PC-3 (cell line): Measurements from ENCODE around the gene KRTAP10-5.

Experiments
- CTCF ChIP-seq: fragments of 300-600 bp; sonication (generic); conservative IDR thresholded peaks from 2 replicates; pipeline ENCODE4 v1.5.1; 2017; ENCODE audit warnings: antibody characterized with exemption, low read depth, mild to moderate bottlenecking, low read length
- EZH2phosphoT487 ChIP-seq: fragments of 300-600 bp; sonication (generic); IDR thresholded peaks from 2 replicates; pipeline ENCODE4 v1.6.1; 2018; ENCODE audit warnings: mild to moderate bottlenecking, antibody characterized with exemption, low read length, borderline replicate concordance

DNA sequence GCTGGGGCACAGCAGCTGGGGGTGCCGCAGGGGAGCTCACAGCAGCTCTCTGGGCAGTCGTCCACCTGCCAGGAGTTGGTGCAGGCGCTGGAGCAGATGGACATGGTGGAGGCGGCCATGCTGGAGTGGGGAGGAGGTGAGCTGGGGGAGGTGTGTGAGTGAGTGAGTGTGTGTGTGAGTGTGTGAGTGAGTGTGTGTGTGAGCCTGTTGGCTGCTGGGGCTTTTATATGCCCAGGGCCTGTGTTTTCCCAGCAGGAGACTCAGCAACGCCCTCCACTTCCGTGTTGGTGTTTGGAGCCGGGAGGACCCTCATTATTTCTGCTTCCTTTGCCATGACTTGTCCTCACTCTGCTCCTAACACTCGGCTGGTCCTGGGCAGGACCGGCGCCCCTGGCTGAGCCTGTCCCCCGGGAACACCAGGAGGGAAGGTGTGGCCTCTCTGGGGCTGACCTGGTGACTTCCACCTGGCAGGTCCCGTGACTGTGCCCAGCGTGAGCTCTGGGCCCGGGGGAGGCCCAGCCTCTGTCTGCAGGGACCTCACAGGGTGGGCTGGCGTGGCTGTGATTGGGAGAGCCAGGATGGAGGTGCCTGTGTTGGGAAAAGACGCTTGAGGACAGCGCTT lies 29.0 kb downstream of the KRTAP10-5 start, which contains the start of gene KRTAP10-2:
- TF ChIP-seq CTCF (no peak), EZH2phosphoT487 (no peak)
